Cardiac fibroblast (primary cell): ENCODE measurements around the gene NKX2-4.

Experiments
- DNase-seq, 2 donors: peaks; one replicate each; pipeline versions ENCODE4 v3.0.0 to v3.0.0-alpha.2; 2010; ENCODE audit warnings: low read depth in 2 of 2
- H3K4me3 ChIP-seq, 2 donors: replicated peaks in 1 of 2; 1 replicate in 1 of 2; 2 replicates in 1 of 2; pipeline ENCODE4 v1.5.1; 2011; ENCODE audit warnings: low read depth in 2 of 2, low read length in 2 of 2, mild to moderate bottlenecking in 2 of 2, moderate library complexity in 1 of 2
- TF ChIP-seq, protein P1 (sequence below): IDR thresholded peaks from one replicate; pipeline ENCODE4 v1.5.1; 2011; ENCODE audit warnings: low read depth, mild to moderate bottlenecking, low read length, inconsistent platforms

The NKX2-4 gene

DNA sequence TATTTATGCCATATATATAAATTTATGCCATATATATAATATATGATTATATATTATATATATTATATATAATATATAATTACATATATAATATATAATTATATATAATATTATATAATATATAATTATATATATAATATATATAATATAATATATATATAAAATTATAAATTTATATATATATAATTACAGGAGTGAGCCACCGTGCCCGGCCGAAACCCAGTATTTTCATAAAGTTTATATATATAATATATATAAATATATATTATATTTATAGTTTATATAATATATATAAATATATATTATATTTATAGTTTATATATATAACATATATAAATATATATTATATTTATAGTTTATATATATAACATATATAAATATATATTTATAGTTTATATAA is 31.6 kb downstream of the NKX2-4 start:
- TF ChIP-seq, protein P1, sequence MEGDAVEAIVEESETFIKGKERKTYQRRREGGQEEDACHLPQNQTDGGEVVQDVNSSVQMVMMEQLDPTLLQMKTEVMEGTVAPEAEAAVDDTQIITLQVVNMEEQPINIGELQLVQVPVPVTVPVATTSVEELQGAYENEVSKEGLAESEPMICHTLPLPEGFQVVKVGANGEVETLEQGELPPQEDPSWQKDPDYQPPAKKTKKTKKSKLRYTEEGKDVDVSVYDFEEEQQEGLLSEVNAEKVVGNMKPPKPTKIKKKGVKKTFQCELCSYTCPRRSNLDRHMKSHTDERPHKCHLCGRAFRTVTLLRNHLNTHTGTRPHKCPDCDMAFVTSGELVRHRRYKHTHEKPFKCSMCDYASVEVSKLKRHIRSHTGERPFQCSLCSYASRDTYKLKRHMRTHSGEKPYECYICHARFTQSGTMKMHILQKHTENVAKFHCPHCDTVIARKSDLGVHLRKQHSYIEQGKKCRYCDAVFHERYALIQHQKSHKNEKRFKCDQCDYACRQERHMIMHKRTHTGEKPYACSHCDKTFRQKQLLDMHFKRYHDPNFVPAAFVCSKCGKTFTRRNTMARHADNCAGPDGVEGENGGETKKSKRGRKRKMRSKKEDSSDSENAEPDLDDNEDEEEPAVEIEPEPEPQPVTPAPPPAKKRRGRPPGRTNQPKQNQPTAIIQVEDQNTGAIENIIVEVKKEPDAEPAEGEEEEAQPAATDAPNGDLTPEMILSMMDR: no peak
- no peak overlapping the region for H3K4me3 ChIP-seq

DNA sequence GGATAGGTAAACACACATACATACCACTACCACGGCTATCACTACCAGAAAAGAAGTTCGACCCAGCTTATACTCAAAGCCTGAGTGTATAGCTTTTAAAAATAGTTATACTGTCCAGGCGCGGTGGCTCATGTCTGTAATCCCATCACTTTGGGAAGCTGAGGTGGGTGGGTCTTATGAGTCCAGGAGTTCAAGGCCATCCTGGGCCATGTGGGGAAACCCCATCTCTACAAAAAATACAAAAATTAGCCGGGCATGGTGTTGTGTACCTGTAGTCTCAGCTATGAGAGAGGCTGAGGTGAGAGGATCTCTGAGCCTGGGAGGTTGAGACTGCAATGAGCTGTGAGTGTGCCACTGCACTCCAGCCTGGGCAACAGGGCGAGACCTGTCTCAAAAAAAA is 32.9 kb downstream of the NKX2-4 start:
- TF ChIP-seq, protein P1: no peak
- H3K4me3 ChIP-seq: no peak overlapping the region
- no peak for DNase-seq

More for the DNA sequence above, 31.6 kb downstream of the NKX2-4 start:
- no peak for DNase-seq

DNA sequence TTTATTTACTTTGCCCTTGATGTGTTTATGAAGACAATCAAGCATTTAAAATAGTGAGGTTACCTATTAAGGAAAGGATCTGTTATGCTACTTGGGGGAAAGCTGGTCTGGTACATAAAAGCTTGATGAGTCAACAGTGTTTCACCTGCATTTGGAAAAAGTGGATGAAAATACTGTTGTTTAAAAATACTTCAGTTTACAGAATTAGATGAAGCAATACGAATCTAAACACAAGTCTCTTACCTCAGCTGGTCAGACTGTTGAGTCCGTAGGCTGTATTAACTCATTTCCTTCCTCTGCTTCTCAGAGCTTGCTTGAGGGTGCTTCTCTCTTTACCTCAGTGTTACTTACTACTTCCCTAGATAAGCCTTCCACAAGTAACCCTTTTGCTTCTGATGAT is 36.1 kb downstream of the NKX2-4 start:
- H3K4me3 ChIP-seq: no peak overlapping the region
- TF ChIP-seq, protein P1: no peak
- DNase-seq: peak; percentile 39 to 60

DNA sequence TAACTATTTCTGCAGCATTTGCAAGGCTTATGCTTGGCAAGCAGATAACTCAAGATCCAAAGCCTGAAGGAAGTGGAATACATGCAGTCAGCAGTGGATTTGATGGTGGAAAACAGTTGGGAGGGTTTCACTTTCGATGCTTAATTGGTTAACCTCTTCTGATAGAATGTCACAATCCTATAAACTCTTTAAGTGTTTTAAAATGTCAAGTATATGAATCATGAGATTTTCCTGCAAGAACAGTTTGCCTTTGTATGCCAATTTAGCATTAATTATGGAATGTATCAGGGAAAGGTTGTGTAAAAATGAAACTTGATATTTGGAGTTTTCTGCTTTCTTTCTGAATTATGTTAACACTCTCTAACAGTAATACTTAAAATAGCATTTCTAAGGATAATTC is 36.6 kb downstream of the NKX2-4 start:
- TF ChIP-seq, protein P1: no peak
- no peak overlapping the region for H3K4me3 ChIP-seq
- peak; percentile 5 to 28 for DNase-seq

DNA sequence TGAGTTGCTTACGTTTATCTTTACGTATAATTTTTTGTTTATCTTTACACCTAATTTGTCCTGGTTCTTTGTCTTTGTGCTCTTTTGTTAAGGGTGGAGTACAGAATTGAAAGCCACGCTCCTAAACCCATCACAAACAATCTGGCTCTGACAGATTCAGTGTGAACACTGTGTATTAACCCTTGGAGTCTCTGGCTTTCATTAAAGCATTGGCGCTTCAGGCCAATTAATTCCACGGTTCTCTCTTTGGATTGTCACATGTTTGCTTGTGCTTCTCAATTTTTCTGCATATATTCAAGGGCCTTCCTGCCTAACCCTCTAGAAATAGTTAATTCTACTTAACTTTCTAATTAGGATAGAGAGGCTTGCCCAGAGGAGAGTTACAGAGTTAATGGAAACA is 38.6 kb downstream of the NKX2-4 start:
- TF ChIP-seq, protein P1: no peak
- DNase-seq: no peak
- H3K4me3 ChIP-seq: no peak overlapping the region

DNA sequence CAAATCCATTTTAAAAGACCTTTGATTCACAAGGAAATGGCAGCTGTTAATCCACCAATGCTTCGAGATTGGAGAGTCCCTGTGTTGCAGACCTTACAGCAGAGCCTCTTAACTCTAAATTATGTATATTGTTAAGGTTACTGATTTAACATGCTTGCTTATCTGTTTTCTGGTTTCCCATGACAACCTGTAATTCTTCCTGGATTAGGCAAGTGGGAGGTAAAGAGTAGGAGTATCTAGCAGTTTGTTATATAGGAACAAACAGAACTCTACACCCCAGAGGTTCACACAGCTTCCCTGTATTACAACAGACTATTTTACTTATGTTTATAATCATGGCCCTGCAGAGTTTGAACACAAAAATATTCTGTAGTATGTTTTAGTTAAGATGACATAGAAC is 39.5 kb downstream of the NKX2-4 start:
- DNase-seq: peak; percentile 6 to 35

DNA sequence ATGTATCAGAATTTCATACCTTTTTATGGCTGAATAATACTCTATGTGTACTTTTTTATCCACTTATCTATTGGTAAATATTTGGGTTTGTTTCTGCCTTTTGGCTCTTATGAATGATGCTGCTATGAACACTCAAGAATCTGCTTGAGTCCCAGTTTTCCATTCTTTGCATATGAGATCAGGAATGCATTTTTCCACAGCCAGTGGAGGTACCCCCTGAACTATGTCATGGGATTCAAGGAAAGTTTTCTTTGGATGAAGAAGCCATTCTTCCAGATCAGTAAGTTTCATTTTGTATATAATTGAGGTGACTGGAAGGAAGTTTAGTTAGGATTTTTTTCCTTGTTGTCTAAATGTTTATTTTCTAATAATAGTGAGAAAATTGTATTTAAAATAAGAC is 40.9 kb downstream of the NKX2-4 start:
- DNase-seq: no peak
- no peak overlapping the region for H3K4me3 ChIP-seq
- TF ChIP-seq, protein P1: no peak

More for the DNA sequence above, 39.5 kb downstream of the NKX2-4 start:
- TF ChIP-seq, protein P1: no peak
- H3K4me3 ChIP-seq: no peak overlapping the region
